ENCODE results near the gene FERMT2.

FERMT2 gene

GRCh38 chr14:52837451-52837850 lies 113.4 kb downstream of the FERMT2 start:
- TF ChIP-seq CTCF (conservative IDR thresholded peaks at IDR 0.05) (no peak), ZFX (IDR thresholded peaks at IDR 0.05) (no peak)
- H3K27ac ChIP-seq: no peak overlapping the region

- H3K27ac ChIP-seq: no peak overlapping the region
- TF ChIP-seq CTCF (conservative IDR thresholded peaks at IDR 0.05) (no peak), ZFX (IDR thresholded peaks at IDR 0.05) (no peak)
Observed at GRCh38 chr14:52836063-52836462, 114.8 kb downstream of the FERMT2 start.

- H3K27ac ChIP-seq: no peak overlapping the region
- TF ChIP-seq CTCF (conservative IDR thresholded peaks at IDR 0.05): no peak
- no peak for TF ChIP-seq ZFX (IDR thresholded peaks at IDR 0.05)
Observed at GRCh38 chr14:52835122-52835903, 115.5 kb downstream of the FERMT2 start.

- TF ChIP-seq CTCF (conservative IDR thresholded peaks at IDR 0.05) (no peak), ZFX (IDR thresholded peaks at IDR 0.05) (no peak)
- no peak overlapping the region for H3K27ac ChIP-seq
Observed at GRCh38 chr14:52834440-52834842, 116.4 kb downstream of the FERMT2 start.

- no peak overlapping the region for H3K27ac ChIP-seq
- TF ChIP-seq CTCF (conservative IDR thresholded peaks at IDR 0.05) (no peak), ZFX (IDR thresholded peaks at IDR 0.05) (no peak)
Observed at GRCh38 chr14:52833891-52834290, 117.0 kb downstream of the FERMT2 start.

- no peak overlapping the region for H3K27ac ChIP-seq
- no peak for TF ChIP-seq ZFX (IDR thresholded peaks at IDR 0.05)
- TF ChIP-seq CTCF (conservative IDR thresholded peaks at IDR 0.05): no peak
Observed at GRCh38 chr14:52829527-52830185, 121.2 kb downstream of the FERMT2 start.

- no peak for TF ChIP-seq CTCF (conservative IDR thresholded peaks at IDR 0.05)
- H3K27ac ChIP-seq: no peak overlapping the region
Observed at GRCh38 chr14:52827426-52827825, 123.4 kb downstream of the FERMT2 start.

Measured in C4-2B (cell line).